ENCODE results near the gene CAMLG. TPM values are rescaled to one million over a fixed set of nuclear protein-coding genes. Genes with fewer than 3 reads are reported as not detected.

CAMLG gene
- total RNA-seq, 1 donor = 47.8 TPM

DNA sequence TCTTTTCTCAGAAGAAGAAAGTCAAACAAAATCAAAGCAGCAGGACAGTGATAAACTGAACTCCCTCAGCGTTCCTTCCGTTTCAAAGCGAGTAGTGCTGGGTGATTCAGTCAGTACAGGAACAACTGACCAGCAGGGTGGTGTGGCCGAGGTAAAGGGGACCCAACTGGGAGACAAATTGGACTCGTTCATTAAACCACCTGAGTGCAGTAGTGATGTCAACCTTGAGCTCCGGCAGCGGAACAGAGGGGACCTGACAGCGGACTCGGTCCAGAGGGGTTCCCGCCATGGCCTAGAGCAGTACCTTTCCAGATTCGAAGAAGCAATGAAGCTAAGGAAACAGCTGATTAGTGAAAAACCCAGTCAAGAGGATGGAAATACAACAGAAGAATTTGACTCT, 2.7 kb downstream of the CAMLG start:
- Histone ChIP-seq H3K4me1 (ENCODE audit: insufficient read depth, low read length) (peaks cover 10% of the 10 kb centered on the region), H3K4me2 (ENCODE audit: insufficient read depth, low read length) (no peak overlapping the region), H3K27ac (ENCODE audit: low read depth, low read length) (no peak overlapping the region), H4K20me1 (ENCODE audit: insufficient read depth, low read length) (peaks cover 11% of the 10 kb centered on the region), H3K9me3 (ENCODE audit: low read depth, low read length) (no peaks in the 10 kb centered on the region), H3K79me2 (ENCODE audit: insufficient read depth, low read length) (peaks cover 44% of the 10 kb centered on the region), H3K4me3 (ENCODE audit: insufficient read depth, low read length) (no peak overlapping the region), H2AFZ (ENCODE audit: low read length) (no peak overlapping the region), H3K36me3 (ENCODE audit: insufficient read depth, low read length) (peaks cover 22% of the 10 kb centered on the region), H3K27me3 (ENCODE audit: insufficient read depth, low read length) (no peaks in the 10 kb centered on the region)
- TF ChIP-seq, protein P1, sequence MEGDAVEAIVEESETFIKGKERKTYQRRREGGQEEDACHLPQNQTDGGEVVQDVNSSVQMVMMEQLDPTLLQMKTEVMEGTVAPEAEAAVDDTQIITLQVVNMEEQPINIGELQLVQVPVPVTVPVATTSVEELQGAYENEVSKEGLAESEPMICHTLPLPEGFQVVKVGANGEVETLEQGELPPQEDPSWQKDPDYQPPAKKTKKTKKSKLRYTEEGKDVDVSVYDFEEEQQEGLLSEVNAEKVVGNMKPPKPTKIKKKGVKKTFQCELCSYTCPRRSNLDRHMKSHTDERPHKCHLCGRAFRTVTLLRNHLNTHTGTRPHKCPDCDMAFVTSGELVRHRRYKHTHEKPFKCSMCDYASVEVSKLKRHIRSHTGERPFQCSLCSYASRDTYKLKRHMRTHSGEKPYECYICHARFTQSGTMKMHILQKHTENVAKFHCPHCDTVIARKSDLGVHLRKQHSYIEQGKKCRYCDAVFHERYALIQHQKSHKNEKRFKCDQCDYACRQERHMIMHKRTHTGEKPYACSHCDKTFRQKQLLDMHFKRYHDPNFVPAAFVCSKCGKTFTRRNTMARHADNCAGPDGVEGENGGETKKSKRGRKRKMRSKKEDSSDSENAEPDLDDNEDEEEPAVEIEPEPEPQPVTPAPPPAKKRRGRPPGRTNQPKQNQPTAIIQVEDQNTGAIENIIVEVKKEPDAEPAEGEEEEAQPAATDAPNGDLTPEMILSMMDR (IDR thresholded peaks at IDR 0.05; ENCODE audit: extremely low read depth, low read depth, low read length) = no peak
- no peak for DNase-seq (ENCODE audit: insufficient read length, low spot score, missing footprints)

DNA sequence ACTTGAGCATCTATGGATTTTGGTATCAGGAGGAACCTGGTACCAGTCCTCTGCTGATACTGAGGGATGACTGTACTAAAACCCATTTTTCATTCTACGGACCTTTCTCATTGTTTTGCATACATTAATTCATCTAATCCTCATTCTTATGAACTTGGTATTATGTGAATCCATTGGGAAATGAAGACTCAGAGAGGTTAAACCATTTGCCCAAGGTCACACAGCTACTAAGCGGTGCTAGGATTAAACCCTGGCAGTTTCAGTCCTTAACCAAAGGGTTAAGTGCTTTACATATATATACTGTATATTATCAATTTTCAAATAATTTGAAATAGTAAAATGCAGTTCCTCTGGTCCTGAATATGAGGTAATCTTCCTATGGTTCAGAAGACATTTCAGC, 3.8 kb downstream of the CAMLG start:
- H3K4me1 ChIP-seq (ENCODE audit: insufficient read depth, low read length) = peaks cover 10% of the 10 kb centered on the region
- H3K27ac ChIP-seq (ENCODE audit: low read depth, low read length) = no peak overlapping the region
- H3K79me2 ChIP-seq (ENCODE audit: insufficient read depth, low read length) = peaks cover 44% of the 10 kb centered on the region
- no peak overlapping the region for H3K4me3 ChIP-seq (ENCODE audit: insufficient read depth, low read length)
- peaks cover 22% of the 10 kb centered on the region for H3K36me3 ChIP-seq (ENCODE audit: insufficient read depth, low read length)
- no peak overlapping the region for H2AFZ ChIP-seq (ENCODE audit: low read length)
- TF ChIP-seq, protein P1 (IDR thresholded peaks at IDR 0.05; ENCODE audit: extremely low read depth, low read depth, low read length) = no peak
- H4K20me1 ChIP-seq (ENCODE audit: insufficient read depth, low read length) = peaks cover 11% of the 10 kb centered on the region
- no peaks in the 10 kb centered on the region for H3K9me3 ChIP-seq (ENCODE audit: low read depth, low read length)
- no peak for DNase-seq (ENCODE audit: insufficient read length, low spot score, missing footprints)
- H3K27me3 ChIP-seq (ENCODE audit: insufficient read depth, low read length) = no peaks in the 10 kb centered on the region
- no peak overlapping the region for H3K4me2 ChIP-seq (ENCODE audit: insufficient read depth, low read length)

DNA sequence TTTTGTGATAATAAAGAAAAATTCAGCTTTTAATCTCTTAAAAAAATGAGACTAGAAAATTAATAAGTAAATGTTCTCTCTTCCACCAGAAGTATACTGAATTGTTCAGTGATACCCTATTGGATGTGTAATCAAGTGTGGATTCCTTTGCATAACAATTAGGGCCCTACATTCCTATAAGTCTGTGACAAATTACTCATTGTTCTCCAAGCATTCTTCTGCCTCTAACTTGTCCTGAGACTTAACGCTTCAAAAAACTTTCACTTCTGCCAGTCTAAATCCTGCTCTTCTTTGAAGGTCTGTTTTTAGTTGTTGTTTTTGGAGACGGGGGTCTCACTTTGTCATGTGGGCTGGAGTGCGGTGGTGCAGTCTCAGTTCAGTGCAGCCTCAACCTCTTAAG, 11.1 kb downstream of the CAMLG start:
- TF ChIP-seq, protein P1 (IDR thresholded peaks at IDR 0.05; ENCODE audit: extremely low read depth, low read depth, low read length) = no peak
- no peaks in the 10 kb centered on the region for H4K20me1 ChIP-seq (ENCODE audit: insufficient read depth, low read length)
- no peaks in the 10 kb centered on the region for H3K27me3 ChIP-seq (ENCODE audit: insufficient read depth, low read length)
- H3K27ac ChIP-seq (ENCODE audit: low read depth, low read length) = no peak overlapping the region
- H2AFZ ChIP-seq (ENCODE audit: low read length) = no peak overlapping the region
- no peak for DNase-seq (ENCODE audit: insufficient read length, low spot score, missing footprints)
- no peaks in the 10 kb centered on the region for H3K79me2 ChIP-seq (ENCODE audit: insufficient read depth, low read length)
- H3K9me3 ChIP-seq (ENCODE audit: low read depth, low read length) = no peaks in the 10 kb centered on the region
- H3K4me1 ChIP-seq (ENCODE audit: insufficient read depth, low read length) = no peaks in the 10 kb centered on the region
- H3K4me2 ChIP-seq (ENCODE audit: insufficient read depth, low read length) = no peak overlapping the region
- no peak overlapping the region for H3K4me3 ChIP-seq (ENCODE audit: insufficient read depth, low read length)
- no peaks in the 10 kb centered on the region for H3K36me3 ChIP-seq (ENCODE audit: insufficient read depth, low read length)

DNA sequence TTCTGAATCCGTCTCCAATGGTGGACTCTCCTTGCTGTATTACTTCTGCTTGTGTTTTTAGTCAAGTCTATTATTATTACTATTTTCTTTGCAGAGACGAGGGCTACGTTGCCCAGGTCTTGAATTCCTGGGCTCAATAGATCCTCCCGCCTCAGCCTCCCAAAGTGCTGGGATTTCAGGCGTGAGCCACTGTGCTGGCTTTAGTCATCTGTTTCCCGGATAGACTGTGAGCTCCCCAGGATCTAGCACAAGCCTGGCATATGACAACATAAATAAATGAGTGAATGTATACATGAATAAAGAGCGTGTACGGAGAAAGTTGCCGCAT, 19.8 kb downstream of the CAMLG start:
- DNase-seq (ENCODE audit: insufficient read length, low spot score, missing footprints) = peak; percentile 53
- Histone ChIP-seq H3K27ac (ENCODE audit: low read depth, low read length) (peak overlapping the region; percentile 79), H4K20me1 (ENCODE audit: insufficient read depth, low read length) (peaks cover 2% of the 10 kb centered on the region), H3K4me3 (ENCODE audit: insufficient read depth, low read length) (peak overlapping the region; percentile 99), H3K4me2 (ENCODE audit: insufficient read depth, low read length) (peak overlapping the region; percentile 96), H3K27me3 (ENCODE audit: insufficient read depth, low read length) (no peaks in the 10 kb centered on the region), H3K79me2 (ENCODE audit: insufficient read depth, low read length) (peaks cover 46% of the 10 kb centered on the region), H3K9me3 (ENCODE audit: low read depth, low read length) (no peaks in the 10 kb centered on the region), H3K4me1 (ENCODE audit: insufficient read depth, low read length) (peaks cover 17% of the 10 kb centered on the region), H3K36me3 (ENCODE audit: insufficient read depth, low read length) (no peaks in the 10 kb centered on the region), H2AFZ (ENCODE audit: low read length) (peak overlapping the region; percentile 99)
- TF ChIP-seq, protein P1 (IDR thresholded peaks at IDR 0.05; ENCODE audit: extremely low read depth, low read depth, low read length) = no peak

All from osteoblast (primary cell).